HG02642 (cell line): Measurements from ENCODE around the gene C1orf116.
"Not testable (repeated sequence)": the region's sequence is repeated elsewhere in the genome, so short reads cannot be mapped to it uniquely, and the experiment has no call there.

Source experiments
- ATAC-seq: cut with Tn5 transposase; IDR thresholded peaks from one replicate; pipeline ENCODE4 v1.9.1; 2021; ENCODE audit warnings: mild to moderate bottlenecking; ENCODE audit not compliant: unreplicated experiment, poor library complexity

Gene C1orf116

DNA sequence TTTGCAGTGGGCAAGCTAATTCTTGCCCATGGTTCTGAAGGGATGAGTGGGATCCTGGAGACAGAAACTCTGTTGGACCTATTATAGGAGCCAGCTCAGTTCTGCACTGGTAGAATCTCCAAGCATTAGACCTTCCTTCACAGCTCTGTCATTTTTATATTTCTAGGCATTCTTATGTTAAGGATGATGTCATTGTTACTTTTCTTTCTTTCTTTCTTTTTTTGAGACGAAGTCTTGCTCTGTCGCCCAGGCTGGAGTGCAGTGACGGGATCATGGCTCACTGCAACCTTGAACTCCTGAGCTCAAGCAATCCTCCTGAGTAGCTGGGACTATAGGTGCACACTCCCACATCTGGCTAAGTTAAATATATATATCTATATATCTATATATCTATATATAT is 28.0 kb upstream of the C1orf116 start:
- no peak for ATAC-seq

DNA sequence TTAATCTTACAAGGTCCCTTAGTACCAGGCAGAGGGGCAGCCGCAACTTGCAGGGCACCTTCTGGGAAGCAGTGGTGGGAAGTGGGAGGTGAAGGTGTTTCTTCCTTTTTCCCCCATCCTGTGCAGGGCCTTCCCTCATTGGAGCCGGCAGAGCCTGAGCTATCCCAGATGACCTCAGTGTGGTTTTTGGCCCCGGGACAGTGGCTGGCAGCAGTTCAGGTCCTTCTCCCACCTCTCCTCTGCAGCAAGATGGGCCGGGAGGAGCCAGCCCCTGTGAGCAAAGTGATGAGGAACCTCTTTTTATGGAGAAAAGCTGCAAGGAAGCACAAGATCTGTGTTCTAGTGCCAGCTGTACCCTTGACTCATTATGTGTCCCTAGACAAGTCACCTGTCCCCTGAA is 27.3 kb upstream of the C1orf116 start:
- ATAC-seq = no peak

DNA sequence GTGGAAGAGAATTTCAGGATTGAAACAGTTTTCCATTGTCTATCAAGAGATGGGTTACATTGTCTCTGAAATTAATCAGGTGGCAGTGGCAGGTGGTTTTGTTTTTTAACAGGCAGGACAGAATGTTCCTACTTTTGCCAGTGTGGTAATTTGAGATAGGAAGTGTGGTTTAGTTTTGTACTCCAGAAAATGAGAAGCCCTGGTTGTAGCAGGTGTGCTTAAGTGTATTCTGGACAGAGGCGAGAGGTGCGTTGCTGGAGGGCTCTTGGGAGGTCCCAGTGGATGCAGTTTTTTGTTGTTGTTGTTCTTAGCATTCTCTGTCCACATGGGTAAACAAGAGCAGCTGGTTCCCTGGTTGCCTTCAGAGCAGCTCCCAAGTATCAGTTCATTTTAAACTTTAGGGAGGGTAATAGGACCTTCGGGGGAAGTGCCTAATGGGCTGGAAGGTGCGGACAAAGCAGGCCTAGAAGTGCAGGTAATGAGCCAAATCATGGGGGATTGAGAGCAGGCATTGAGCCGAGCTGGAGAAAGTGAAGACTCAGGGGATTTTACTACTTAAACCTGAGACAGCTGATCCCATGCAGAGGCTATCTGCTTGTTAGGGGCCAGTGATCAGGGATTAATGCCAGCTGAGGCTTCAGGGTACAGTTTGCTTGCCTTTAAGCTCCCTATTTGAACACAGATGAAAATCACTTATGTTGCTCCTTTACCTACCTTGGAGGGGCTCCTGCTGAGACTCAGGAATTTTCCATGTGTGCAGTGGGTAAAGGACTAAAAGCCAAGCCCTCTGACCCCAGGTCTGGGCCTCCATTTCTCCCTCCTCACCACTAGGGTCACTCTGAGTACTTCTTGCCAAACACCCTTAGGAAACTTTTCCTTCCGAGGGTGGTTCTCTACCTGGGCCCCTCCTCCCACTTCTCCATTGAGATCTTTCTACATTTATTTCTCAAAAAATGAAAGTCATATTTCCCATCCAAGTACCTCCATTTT is 26.6 kb upstream of the C1orf116 start:
- ATAC-seq = no peak

DNA sequence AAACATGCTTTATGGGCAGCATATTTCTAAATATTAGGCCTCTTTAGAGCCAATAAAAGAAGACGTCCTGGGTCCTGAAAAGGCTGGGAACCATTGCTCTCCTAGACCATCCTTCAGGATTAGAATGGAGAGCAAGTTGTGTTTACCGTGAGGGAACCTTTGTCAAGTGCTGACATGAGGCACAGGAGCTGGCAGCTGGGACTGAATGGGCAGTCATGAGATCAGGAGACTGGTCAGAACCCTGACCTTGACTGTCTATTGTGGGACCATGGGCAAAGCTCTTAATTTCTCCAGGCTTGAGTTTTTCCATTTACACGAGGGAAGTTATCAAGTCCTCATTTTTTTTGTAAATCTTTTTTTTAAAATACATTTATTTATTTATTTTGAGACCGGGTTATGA is 25.7 kb upstream of the C1orf116 start:
- ATAC-seq = no peak

DNA sequence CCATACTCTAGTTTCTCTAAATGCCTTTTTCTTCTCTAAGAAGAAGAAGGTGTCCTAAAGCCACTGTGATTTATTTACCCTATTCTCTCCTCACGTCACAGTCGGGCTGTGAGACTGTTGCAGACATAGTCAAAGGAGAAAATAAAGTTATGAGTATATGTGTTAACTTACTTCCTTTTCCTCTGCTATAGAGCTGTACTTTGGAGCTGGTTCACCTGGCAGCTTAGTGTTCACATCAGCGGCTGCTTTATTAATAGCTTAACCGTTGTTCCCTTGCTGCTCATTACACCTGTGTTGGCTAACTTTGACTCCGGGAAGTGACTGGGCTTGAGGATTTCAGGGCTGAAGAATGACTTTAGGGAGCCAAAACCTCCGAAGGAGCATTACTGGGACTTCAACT is 24.1 kb upstream of the C1orf116 start:
- ATAC-seq = no peak

DNA sequence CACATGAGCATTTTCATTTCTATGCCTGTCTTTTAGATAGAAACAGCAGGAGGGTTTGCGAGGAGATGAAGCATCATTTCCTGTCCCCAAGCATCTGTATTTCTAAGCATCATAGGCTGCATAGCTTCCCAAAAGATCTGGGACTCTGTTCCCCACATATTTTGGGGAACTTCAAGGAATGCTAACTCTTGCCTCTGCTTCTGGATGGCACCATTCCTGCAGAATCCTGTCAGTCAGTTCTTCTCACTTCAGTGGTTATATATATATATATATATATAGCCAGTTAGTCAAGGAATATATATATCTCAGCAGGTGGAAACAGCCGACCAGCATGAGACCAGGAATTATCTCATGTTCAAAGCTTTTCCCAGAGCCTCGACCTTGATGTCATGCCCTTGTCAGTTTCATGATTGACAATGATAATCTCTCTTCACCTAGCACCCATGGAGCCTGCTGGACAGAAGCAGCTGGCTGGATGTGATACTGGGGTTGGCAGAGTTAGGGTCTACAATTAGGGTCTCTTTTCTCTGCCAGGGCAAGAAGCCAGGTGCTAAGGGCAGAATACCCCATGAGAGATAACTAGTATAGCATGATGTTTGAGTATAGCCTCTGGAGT is 22.9 kb upstream of the C1orf116 start:
- ATAC-seq = no peak

DNA sequence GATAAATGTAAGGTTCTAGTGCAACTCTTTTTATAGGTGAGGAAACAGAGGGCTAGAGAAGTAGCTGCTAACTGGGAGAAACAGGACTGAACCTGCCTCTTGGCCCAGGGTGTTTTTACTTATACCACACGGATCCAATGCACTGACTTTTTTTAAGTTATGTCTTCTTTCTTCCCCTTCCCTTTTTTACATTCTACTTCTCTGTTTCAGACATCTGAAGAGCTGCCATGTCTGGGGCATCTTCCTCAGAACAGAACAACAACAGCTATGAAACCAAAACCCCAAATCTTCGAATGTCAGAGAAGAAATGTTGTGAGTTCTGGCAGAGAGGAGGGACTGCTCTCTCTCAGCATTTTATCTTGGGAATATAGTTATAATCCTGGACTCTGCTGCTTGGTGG is 21.9 kb upstream of the C1orf116 start:
- no peak for ATAC-seq

DNA sequence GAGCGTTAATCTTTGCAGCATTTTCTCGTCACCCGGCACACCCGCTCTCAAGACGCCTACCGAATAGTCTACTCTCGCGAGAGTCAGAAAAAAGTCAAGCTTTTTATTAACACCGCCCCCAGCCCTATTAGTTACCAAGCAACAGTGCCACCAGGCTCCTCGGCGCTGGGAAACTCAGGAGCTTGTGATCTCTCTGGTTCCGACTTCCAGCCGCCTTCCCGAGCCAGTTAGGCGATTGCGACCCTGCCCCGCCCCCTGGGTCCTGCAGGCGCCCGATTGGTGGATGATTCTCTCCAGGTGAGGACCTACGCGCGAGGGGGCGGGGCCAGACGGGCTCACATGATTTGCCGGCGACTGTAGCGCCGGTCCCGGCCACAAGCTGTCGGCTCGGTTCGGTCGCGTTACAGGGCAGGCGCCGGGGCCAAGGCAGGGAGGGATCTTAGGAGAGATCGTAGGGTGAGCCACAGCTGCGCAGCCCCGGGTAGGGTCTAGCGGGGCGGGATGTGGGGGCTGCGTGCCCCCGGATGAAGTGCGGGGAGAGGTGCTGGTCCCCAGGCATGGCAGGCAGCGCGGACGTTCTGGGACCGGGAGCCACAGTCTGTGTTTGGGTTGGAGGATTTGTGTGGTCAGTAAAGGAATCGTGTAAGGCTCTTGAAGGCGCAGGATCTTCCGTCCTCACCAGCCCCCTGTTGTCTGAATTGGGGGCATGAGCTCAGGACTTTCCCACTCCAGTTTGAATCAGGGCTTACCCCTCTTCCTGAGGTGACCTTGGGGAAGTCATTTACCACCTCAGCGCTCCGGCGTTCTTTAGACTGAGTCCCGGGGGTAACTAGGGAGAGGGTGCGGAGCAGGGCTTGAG is 20.6 kb upstream of the C1orf116 start, which contains the start of gene PFKFB2:
TSS of gene PFKFB2 (plus strand) at position 365 of the 859 bp plus-strand sequence. CDS start 1,443 bp downstream, outside the sequence.
- peak; percentile 79 for ATAC-seq

DNA sequence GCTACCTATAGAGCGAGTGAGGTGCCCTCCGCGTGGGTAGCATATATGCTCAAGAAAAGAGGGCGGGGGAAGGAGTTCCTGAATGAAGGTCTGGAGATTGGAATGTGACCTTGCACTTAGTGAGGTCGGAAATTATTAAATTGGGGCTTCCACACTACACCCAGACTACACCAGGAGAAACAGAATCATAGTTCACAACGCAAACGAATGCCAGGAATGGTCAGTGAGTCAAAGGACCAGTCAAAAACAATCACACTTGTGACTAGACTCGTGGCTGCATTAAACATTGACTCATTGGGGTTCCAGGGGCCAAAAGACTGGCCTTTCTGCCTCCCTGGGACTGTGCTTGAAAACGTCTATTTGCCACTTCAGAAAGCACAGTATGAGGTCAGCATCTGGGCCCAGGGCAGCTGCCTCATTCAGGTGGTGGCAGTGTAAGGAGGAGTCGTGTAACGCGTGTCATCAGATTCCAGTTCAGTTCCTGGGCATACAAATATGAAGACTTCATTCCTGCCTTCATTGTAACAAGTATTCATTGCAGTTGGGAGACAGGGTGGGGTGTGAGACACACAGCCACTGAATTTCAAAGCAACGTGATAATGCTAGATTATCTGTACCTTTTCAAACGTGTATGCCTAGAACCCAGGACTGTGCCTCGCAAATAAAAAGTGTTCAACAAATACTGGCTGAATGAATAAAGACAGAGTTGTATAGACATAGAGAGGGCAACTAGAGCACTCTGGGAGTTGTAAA is 18.8 kb upstream of the C1orf116 start, which contains the start of gene YOD1:
TSS of gene YOD1 (minus strand) at position 18 of the 753 bp plus-strand sequence. CDS start 178 bp downstream, outside the sequence.
- no peak for ATAC-seq

DNA sequence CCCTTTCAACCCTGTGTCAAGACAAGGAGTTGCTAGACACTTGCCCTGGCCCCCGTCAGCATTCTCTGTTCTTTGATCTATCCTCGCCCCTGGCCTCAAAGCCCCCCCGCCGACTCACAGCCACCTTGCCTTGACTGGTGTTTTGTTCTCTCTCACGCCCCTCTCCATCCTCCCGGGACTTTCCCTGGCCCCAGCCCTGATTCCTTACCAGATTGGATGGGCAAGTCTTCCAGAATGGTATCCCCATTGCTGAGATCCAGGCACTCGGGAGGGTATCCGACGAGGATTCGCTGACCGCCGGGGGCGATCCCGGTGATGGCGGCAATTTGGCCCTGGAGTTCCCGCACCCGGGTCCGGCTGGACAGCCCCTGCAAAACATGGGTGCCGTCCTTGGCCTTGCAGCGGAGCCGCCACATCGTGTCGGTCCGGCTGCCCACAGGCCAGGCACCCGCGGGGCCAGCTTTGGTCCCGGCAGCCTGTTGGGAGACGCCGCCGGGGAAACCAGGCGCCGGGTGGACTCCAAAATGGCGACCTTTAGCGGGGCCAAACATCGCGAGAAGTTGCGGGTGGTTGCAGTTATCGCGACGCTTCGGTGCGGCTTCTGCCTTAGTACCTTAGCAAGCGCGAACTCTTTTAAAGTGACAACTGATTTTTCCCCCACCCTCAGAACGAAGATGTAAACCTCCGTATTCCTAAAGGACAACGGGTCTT is 18.1 kb upstream of the C1orf116 start:
- ATAC-seq = peak; percentile 57

DNA sequence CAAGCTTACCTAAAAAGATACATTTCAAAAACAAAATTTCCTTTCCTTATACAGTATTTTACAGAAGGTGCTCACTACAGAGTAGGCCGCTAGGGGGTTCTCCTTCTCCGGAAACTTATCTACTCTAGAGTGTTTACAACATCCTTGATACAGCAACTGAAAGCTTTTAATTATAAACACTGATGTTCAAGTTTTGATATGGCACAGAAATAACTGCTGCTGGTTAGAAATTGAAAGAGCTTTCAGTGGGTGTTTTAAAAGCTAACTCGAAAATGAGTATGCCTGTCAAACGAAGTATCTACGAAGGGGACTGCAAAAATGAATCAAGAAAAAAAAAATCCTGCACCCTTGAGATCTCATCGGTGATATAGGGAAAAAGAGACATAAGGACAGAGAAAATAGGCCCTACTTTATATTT is 17.4 kb upstream of the C1orf116 start:
- peak; percentile 37 for ATAC-seq

DNA sequence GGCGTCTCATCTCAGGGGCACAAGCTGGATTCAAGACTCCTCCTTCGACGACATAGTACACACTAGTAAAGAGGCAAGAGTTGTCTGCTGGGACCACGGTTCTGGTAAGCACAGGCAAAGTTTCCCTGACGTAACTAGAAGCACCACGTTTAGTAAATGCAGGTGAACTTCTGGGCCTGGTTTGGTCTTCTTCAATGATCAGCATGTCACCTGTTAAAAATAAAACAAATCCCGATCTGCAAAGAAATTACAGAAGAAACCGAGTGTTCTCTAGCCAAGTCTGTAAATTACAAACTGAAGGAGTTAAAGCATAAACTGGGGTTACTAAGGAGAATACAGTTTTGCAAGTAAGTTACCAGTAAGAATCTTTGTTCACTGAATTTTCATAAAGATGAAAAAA is 17.0 kb upstream of the C1orf116 start:
- no peak for ATAC-seq

DNA sequence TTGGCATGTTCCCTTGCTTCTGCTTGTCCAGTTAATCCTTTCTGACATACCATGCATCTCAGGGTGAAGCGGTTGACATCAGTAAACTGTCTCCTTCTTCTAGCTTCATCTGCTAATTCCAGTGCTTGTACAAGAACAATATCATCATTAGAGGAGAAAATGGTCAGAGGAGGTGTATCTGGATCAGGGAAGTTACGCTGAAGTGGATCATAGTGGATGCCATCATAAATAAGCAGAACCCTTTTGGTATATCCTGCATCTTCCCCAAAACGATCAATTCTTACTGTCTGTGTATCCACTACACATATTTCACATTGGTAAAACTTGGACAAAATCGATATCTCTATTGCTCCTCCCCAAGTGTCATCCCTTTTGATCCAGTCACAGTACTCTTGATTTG is 16.5 kb upstream of the C1orf116 start:
- no peak for ATAC-seq

DNA sequence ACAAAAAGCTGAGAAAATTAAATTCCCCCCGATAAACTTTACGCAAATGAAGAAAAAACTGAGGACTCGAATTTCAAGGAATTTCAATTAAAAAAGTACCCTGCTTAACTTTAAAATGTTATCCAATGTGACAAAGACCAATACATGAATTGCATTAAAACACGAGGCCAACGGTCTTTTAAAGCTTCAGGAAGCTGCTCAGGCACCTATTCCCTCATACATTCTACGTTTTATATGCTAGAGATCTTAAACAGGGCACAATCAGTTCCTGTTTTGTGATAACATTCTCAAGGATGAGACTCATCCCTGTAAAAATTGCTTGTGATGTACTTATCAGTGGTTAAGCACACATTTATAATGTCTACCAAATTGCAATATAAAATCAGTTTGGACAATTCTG is 15.5 kb upstream of the C1orf116 start:
- ATAC-seq = no peak

DNA sequence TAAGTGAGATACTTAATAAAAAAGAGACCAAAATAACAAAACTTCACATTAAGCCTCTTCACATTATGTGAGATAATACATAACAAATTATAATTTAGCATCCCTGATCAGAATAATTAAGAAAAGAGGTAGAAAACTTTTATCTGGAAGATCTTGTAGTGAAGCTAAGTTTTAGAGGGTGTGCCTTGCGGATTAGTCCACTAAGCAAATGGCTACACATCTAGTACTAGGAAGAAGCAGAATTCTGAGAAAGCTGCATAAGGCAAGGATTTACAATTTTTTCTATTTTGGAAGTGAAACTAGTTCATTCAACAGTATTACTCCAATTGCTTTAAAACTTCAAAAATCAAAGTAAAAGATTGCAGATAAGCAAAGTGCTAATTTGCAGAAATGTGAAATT is 14.9 kb upstream of the C1orf116 start:
- no peak for ATAC-seq

DNA sequence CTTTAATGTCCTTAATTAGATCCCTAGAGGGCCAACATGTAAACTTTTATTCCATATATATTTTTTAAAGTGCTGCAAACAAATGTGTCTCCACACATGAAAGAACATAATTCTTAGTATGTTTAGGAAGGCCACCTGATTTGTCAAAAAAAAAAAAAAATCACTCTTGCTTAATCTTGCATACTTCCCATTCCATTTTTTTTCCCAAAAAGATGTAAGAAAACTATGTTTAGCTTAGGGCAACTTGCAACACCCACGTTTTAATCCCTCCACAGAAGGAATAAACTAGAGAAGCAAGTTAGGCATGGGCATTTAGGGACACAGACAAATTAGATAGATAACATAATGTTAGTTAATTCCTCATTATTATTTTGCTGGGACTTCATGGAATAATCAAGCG is 12.9 kb upstream of the C1orf116 start:
- ATAC-seq = no peak

DNA sequence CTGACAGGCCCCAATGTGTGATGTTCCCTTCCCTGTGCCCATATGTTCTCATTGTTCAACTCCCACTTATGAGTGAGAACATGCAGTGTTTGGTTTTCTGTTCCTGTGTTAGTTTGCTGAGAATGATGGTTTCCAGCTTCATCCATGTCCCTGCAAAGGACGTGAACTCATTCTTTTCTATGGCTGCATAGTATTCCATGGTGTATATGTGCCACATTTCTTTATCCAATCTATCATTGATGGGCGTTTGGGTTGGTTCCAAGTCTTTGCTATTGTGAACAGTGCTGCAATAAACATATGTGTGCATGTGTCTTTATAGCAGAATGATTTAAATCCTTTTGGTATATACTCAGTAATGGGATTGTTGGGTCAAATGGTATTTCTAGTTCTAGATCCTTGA is 8.8 kb upstream of the C1orf116 start:
- not testable (repeated sequence) for ATAC-seq

DNA sequence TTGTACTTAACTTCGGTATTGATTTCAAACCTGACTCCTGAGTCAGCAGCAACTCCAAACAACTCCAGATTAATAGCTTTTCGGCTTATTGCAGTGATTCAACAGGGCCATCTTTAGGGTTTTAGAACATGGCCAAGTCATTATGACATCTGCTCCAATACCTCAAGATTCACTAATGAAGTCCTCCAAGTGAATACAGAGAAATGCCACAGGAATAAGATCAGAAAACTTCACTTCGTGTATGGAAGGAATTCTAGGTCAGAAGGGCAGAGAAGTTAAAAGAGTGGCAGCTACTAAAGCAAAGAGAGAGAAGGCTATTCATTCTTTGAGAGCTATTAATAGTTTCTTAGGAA is 7.6 kb upstream of the C1orf116 start:
- ATAC-seq = no peak
